Measurements from ENCODE around the gene PTPRCAP.

GRCh38 chr11:67393990-67394389 is 43.5 kb downstream of the PTPRCAP start:
- TF ChIP-seq CTCF (IDR thresholded peaks at IDR 0.05) (no peak), POLR2A (IDR thresholded peaks at IDR 0.05) (no peak)
